Renal cortex interstitium (tissue), 11 donors: ENCODE measurements around the gene PPARA. TPM values are rescaled to one million over a fixed set of nuclear protein-coding genes. Genes with fewer than 3 reads are reported as not detected.
A peak's percentile ranks its signal among the peaks of the same experiment; 100 is the strongest.

ENCODE experiments used
- DNase-seq, 11 donors: peaks; one replicate each; pipeline ENCODE4 v3.0.0-alpha.2; 2013; ENCODE audit warnings: low read depth in 9 of 11, low spot score in 4 of 11; ENCODE audit errors: extremely low read depth in 1 of 11
- polyA plus RNA-seq, 3 donors: library from polyadenylated mRNA; unstranded; fragments of 120-200 nt; gene quantifications; one replicate each; pipeline ENCODE4 v1.2.1, GENCODE V29; 2013; ENCODE audit not compliant: insufficient read length in 3 of 3

The PPARA gene
- polyA plus RNA-seq, 3 donors = 25.1 to 34.1 (median 26.3) TPM

DNA sequence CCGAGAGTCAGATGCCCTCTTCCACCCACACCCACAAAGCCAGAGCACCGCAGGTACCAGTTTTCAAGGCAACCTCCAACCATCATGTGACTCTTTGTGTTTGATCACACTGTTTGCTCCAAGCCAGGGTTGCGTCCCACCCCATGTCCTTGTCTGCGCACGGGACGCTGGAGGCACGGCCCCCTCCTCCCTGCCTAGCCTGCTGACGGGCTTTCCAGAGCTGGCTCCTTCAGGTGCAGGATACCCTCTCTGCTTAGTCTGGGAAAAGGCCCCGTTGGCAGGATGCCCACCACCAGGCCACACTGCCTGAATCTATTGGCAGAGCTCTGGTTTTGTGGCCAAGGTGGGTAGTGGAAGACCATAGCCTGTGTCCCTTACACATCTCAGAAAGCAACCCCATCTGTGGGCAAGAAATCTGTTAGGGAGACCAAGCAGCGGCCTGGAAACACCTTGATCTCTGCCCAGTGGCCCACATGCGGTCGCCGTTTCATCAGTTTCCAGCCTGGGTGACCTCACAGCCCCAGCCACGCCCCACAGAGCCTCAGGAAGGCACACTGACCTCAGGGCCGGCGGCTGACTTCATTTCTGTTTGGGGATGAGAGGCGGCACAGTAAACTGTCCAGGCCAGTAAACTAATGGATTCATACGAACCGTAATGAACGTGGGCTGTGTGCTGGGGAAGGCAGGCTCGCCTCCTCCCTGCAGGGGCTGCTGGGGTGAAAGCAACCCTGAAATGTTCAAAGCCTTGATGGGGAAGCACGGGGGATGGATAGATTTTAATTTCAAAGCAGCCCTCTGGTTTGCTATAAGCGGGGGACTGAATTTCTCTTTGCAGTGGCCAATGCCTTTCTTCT, 73.9 kb downstream of the PPARA start:
- no peak for DNase-seq

DNA sequence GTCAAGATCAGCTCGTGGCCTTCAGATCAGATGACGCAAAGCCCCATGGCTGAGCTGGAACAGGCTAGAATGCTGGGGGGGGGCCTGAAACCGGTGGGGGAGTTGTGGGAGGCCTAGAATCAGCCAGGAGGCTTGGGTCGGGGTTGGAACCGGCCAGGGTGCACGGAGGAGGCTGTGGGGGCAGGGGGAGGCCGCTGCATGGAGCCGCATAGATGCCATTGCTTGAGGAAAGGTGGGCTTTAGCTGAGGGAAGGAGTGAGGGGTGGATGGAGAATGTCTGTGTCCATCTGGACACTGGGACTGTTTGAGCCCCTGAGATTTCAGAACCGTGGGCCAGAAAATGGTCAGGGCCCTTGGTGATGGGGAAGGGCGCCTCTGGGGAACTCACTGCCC, 74.6 kb downstream of the PPARA start:
- peak in 1 of 11 donors; percentile 26 for DNase-seq

DNA sequence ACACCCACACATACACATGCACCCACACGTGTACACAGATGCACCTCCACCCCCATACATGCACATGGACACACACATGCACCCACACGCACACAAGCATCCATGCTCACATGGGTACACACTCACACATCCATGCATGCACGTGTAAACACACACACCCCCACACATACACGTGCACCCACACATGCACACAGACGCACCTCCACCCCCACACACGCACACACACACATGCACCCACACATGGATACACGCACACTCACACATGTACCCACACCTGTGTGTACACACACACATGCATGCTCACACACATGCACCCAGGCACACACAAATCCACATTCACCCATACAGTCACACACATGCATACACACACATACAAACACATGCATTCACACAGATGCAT, 75.3 kb downstream of the PPARA start:
- DNase-seq = no peak

DNA sequence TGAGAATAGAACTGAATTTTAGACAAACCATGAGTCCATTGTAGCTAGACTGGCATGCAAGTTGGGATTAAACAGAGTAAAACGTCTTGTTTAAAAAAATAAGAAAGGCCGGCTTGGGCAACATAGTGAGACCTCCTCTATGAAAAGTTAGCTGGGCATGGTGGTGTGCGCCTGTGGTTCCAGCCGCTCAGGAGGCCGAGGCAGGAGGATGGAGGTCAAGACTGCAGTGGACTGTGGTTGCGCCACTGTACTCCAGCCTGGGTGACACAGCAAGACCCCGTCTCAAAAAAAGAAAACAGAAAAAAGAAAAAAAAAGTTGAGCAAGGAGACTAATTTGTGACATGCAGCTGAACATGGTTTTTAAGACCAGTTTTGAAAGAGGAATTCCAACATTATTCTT, 76.3 kb downstream of the PPARA start:
- no peak for DNase-seq

DNA sequence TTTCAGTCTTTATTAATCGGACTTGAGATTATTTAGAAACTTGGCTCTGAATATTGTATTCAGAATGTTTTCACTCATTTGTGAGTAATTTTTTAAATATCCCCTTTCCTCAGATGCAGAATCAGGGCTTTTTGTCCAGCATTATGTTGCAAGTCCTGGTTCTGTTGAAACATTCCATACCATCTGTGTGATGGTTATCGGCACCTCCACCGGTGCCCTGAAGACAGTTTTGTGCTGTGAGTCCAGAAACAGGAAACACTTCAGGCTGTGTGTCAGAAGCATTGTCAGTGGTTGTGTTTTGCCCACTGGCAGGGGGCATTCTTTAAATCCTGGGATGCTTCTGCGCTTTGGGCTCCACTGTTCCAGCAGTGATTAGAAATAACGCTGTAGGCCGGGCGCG, 79.4 kb downstream of the PPARA start:
- DNase-seq = no peak

DNA sequence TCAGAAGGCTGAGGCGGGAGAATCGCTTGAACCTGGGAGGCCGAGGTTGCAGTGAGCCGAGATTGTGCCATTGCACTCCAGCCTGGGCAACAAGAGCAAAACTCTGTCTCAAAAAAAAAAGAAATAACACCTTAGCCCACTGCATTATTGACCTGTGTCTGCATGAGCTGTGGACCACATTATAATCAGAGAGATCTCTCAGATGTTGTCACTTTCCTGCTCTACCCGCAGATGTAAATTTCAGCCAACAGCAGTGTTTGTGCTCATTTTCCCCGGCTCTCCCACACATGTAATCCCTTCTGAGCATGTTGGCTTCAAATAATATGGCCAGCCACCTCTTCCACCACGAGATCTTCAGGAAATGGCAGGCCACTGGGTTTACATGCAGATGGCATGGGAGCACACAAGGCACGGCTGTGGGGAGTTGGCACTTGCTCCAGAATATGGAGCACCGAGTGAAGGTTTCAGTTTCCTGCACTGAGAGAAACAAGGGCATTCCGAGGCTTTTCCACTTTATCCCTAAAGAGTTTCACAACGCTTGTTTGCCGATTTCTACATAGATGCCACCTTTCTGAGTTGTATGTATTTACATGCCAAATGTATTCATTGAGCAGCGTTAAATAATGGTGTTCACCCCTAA, 80.1 kb downstream of the PPARA start:
- no peak for DNase-seq

DNA sequence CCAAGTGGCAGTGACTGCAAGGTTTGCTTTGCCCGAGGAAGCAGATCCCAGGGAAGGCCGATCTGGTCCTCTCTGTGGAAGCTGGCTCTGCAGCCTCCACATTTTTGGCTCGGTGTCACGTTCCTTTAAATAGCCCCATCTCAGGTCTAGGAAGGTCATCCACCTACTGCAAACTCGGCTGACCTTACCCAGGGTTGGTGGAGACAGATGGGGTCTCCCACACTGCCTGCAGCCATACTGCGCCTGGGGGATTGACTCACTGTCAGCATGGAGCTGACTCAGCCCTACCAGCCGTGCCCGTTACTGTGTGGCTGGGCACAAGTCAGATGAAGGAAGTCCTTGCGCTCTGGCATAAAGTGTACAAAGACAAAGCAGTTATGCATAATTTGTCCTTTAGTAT, 82.9 kb downstream of the PPARA start:
- DNase-seq = no peak

DNA sequence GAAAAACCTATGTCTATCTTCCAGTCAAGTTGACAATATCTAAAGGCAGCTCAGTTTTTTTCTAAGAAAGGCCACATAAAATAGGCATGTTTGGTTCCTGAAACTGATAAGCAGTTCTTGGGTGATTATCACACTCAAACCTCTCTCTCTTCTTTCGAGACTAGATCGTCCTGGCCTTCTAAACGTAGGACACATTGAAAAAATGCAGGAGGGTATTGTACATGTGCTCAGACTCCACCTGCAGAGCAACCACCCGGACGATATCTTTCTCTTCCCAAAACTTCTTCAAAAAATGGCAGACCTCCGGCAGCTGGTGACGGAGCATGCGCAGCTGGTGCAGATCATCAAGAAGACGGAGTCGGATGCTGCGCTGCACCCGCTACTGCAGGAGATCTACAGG, 84.6 kb downstream of the PPARA start:
- no peak for DNase-seq

DNA sequence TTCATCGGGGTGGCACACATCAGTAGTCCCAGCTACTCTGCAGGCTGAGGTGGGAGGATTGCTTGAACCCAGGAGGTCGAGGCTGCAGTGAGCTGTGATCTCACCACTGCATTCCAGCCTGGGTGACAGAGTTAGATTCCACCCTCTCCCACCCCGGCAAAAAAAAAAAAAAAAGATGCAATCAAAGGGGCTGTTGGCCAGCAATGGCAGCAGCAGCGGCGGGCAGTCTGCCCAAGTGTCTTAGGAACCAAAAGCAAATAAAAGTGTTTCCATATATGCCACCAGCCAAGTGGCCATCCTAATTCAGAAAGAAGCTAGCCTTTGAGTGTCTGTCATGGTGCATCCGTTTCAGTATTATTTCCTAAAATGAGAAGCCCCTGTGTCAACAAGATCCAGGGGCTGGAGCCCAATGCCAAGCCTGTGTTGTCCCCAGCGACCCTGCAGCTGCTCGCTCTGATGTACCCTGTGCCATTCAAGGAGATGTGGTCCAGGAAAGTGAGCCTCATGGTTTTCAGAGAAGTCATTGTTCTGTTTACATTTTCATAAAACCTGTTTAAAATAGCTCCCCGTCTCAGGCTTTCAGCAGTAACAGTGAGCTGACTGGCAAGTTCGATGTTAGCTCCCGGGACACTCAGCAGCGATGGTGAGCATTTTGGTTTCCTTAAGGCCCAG, 87.3 kb downstream of the PPARA start:
- no peak for DNase-seq

DNA sequence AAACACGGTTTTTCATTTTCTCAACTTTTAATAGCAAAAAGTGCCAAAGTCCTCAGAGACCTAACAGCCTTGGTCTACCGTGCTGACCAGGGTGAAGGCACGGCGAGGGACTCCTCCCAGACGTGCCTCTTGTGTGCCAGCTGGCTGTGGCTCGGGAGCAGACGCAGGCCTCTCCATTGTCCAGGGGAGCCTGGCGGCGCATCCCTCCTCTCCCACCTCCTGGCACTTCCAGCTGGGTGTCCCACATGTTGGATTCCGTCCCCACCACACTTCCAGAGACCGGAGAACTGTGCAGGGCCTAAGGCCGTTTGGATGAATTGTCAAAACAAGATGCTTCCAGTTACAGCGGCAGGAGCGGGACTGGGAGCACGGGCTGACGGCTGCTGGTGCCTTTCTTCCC, 88.2 kb downstream of the PPARA start:
- DNase-seq = no peak

DNA sequence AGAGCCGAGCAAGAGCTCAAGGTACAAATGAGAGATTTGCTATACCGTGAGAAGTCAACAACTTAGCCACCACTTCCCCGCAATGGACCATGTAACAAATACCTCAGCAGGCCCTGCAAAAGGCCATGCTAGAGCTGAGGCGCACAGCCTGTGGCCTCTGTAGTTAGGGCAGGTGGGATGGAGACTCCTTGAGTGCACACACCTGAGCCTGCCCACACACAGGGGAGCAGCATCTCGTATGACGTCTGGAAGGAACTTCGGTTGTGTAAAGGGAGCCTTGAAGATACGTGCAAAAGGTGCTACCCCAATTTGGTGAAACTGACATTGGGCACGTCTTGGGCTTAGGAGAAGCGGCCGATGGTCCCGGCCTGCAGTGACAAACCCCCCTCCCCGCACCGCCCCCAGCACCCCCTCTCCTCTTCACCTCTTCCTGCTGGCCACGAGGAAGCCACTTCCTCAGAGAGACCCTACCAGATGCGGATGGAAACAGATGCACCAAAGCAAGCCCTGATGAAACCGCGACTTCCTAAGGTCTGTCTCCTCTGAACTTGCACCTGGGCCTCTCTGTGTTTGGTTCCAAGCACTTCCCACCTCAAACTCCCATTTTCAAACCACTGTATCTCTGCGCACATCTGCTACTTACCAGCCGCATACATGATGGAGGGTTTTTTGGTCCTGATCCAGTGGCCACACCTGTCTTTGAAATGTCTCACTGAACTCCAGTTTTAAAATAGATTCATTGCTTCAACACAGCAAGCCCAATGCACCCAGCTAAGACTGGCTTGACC, 89.1 kb downstream of the PPARA start:
- no peak for DNase-seq

DNA sequence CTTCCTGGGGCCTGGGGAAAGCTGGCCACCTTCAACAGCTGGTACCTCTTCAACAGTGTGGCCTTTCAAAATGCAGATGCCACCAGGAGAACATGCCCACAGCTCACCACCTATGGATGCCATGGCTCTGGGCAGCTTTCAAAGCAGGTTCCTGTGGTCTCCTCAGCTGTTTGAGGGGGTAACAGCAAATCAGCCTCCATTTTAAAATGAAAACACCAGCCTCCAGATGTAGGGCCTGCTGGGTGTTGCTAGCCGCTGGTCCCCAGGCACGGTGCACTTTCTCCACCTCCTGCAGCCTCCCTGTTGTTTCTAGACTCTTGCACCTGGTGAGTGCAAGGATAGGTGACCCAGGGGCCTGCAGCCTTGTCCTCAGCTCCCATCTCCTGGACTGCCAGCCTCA, 89.7 kb downstream of the PPARA start:
- no peak for DNase-seq

DNA sequence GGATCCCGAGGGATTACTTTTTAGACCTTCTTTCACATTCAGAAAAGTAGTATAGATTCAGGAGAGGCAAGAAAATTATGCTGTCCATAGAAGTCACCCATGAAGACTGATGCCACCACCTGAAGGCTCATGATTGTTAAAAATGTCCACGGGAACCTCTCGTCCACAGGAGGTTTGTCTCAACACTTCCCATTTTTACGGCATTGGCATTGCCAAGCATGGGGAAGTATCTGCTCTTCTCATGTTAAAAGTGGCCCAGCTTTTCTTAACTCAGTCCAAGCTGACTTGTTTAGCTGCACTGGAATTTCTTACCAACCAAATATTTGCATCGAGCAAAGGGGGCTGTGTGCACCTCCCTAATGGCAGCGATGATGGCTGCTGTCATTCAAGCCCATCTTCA, 90.2 kb downstream of the PPARA start:
- no peak for DNase-seq

DNA sequence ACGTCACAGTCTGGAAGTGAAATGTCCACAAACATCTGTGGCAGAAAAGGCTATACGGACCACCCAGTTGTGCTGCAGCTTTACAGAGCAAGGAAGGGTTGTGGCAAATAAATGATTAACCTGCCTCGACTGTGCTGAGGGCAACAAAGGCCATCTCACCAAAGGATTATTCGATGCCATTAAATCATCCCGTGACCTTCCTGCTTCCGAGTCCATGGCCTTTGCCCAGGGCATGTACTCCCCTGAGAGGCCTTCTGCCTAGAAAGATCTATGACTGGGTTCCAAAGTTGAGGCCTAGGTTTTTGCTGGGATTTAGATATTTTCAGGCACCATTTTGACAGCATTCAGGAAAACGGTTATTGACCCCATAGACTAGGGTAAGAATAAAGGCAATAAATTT, 90.6 kb downstream of the PPARA start:
- no peak for DNase-seq

DNA sequence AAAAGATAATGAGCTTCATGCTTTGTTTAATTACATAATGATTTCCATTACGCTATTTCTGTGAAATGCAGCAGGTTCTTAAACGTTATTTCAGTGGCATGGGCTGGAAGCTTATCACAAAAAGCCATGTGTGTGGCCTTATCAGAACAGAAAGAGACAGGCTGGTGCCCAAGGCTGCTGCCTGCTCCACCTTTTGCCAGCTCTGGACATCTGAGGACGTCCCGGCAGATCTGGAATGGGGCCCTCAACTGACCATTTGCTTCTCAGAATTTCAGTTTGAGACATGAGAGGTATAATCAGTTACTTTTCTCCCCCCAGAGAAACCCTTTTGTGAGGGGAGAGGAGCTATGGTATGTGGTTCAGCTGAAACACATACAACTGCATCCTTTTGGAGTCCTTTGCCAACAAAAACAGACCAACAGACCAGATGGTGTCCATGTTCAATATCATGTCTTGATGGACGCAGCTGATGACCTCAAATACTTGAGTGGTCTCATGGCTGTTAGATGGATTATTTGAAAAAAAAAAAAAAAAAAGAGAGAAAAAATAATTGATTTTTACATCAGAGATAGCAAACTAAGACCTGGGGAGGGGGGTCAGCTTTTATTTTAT, 91.2 kb downstream of the PPARA start:
- no peak for DNase-seq

DNA sequence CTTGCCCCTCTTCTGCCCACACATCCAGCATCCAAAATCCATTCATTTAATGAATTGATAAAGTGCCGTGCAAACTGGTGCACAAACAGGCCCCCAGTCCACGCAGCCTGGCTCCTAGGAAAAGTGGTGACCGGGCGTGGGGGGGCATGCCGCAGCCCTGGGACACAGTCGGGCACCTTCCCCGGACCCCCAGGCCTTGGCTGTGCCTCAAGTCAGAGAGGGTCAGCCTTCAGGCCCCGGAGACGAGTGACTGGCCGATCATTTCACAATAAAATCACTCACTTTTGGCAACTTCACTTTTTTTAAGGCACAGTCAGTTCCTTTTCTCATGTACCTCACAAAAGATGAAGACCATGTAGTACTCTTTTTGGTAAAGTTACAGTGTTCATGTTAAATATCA, 91.8 kb downstream of the PPARA start:
- no peak for DNase-seq

DNA sequence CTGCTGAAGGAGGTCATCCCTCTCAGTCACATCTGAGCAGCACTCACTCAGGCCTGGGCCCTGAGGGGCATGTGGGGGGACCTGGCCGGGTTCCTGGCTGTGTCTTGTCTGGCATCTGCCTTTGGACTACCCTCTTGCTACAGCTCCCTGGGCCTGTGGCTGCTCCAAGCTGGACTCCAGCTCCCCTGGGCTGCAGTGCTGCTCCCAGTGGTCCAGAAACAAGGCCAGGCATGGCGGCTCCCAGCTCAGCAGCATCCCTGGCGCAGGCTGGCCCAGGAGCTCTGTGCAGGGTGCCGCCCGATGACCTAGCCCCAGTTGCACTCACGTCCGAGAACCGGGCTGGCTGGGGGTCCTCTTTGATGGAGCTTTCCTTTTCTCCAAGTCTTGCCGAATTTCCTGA, 94.4 kb downstream of the PPARA start:
- no peak for DNase-seq

DNA sequence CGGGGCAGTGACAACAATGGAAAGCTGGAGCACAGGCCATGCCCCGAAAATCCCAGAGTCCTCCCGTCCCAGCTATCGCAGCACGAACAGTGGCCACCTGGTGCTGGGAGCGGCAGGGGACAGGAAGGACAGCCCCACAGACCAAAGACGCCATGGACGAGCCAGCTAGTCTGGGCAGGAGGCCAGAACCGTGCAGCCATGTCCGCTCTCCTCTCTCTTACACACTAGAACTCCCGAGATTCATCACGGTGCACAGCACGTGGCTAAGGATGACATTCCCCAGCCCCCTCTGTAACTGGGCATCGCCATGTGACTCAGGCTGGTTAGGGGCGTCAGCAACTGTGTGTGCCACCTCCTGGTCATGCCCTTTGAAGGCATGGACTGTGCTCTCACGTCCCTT, 95.2 kb downstream of the PPARA start:
- no peak for DNase-seq

DNA sequence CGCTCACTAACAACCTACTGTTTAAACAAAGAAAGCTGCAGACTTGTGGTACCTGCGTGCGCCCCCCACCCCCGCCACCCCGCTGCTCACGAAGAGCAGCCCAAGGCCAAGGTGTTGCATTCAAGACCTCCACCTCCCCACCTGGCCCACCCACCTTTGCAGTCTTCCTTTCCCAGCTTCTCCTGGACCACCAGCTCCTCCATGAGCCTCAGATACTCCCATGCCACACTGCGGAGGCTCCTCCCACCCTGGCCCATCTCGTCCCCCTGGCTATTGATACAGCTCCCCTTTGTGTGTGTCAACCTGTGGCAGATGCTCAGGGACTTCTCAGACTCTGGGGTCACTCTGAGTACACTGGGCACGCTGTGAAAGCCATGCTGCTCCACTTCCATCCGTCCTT, 95.9 kb downstream of the PPARA start:
- DNase-seq = no peak
